Skeletal muscle satellite cell (primary cell): ENCODE data around the gene ACADVL. TPM values are rescaled to one million over a fixed set of nuclear protein-coding genes. Genes with fewer than 3 reads are reported as not detected.
"Not testable (repeated sequence)": the region's sequence is repeated elsewhere in the genome, so short reads cannot be mapped to it uniquely, and the experiment has no call there.

Experiments
- H3K27me3 ChIP-seq: 2 replicates; pipeline ENCODE4 v1.7.0; 2013; ENCODE audit warnings: low read length; ENCODE audit not compliant: control insufficient read depth, insufficient read depth
- H3K36me3 ChIP-seq: 2 replicates; pipeline ENCODE4 v1.7.0; 2013; ENCODE audit warnings: mild to moderate bottlenecking, control low read depth, low read length; ENCODE audit not compliant: insufficient read depth
- H3K4me1 ChIP-seq: 2 replicates; pipeline ENCODE4 v1.7.0; 2013; ENCODE audit warnings: low read length; ENCODE audit not compliant: control insufficient read depth, insufficient read depth
- H3K4me2 ChIP-seq: 2 replicates; pipeline ENCODE4 v1.7.0; 2013; ENCODE audit warnings: mild to moderate bottlenecking, low read length
- H3K4me3 ChIP-seq: 2 replicates; pipeline ENCODE4 v1.7.0; 2013; ENCODE audit warnings: low read length
- H3K9ac ChIP-seq: 2 replicates; pipeline ENCODE4 v1.7.0; 2013; ENCODE audit warnings: mild to moderate bottlenecking, low read depth, low read length, moderate library complexity
- H3K9me3 ChIP-seq: replicated peaks from 2 replicates; pipeline ENCODE4 v1.7.0; 2013; ENCODE audit warnings: mild to moderate bottlenecking, control low read depth, low read length
- total RNA-seq: library from RNA; depleted of rRNA; stranded (reverse); fragments of >200 nt; gene quantifications from 2 replicates; pipeline ENCODE4 v1.2.3, GENCODE V29; 2012; rRNA removed

Gene ACADVL
- 154 and 198 TPM in 2 replicates for total RNA-seq

DNA sequence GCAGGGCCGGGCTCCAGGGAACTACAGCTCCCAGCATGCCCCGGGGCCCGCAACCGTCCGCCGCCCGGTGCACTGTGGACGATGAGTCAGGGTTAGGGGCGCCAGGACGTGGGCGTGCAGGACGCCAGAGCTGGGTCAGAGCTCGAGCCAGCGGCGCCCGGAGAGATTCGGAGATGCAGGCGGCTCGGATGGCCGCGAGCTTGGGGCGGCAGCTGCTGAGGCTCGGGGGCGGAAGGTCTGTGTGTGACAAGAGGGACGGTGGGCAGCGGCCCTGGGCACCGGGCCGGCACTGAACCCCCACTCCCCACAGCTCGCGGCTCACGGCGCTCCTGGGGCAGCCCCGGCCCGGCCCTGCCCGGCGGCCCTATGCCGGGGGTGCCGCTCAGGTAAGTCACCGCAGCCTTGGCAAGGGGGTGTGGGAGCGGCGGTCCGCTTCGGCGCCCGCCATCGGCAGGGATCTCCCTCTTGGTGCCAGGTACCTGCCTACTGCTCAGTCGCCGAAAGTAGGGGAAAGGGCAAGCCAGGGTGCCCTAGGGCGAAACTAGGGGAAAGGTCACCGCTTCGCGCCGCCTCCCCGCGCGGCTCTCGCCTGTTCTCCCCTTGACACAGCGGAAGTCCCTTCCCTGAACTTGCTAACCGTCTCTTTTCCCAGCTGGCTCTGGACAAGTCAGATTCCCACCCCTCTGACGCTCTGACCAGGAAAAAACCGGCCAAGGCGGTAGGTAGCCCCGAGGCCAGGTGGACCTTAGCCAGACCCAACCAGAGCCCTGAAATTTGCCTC lies at the start of gene ACADVL, which contains the start of gene DLG4:
Gene ACADVL, plus strand, starts transcription at position 127 of the 781 bp plus-strand sequence. Its CDS starts 47 bp downstream, at position 174.
Gene DLG4, minus strand, starts transcription at position 25 of the 781 bp plus-strand sequence.
- Histone ChIP-seq H3K4me2 (peak within 1 kb of the TSS; percentile 90), H3K4me1 (peaks cover 49% of the 10 kb centered on the region), H3K9me3 (no peaks in the 10 kb centered on the region), H3K9ac (peak within 1 kb of the TSS; percentile 93), H3K36me3 (peaks cover 38% of the 10 kb centered on the region), H3K4me3 (peak within 1 kb of the TSS; percentile 95), H3K27me3 (no peaks in the 10 kb centered on the region)

DNA sequence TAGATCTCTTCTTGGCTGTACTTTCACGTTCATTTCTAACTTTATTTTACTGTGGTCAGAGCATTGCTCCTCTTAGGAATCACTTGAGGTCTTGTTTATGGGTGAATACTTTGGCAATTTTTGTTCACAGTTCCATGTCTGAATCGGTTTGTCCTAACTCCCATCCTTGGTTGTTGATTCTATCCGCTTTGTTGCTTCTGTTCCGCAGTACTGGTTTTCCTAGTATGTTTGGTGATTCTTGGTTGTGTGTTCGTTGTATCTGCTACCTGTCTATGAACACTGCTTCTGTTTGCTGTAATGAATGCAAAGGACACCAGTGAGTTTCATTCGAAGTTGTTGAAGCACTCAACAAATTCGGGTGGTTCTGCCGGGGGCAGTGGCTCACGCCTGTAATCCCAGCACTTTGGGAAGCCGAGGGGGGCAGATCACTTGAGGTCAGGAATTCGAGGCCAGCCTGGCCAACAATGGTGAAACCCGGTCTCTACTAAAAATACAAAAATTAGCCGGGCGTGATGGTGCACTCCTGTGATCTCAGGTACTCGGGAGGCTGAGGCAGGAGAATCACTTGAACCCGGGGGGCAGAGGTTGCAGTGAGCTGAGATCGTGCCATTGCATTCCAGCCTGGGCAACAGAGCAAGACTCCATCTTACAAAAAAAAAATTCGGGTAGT lies 47.1 kb upstream of the ACADVL start:
- peaks cover 15% of the 10 kb centered on the region for H3K4me1 ChIP-seq
- not testable (repeated sequence) for H3K27me3 ChIP-seq, H3K4me2 ChIP-seq, H3K9me3 ChIP-seq, H3K9ac ChIP-seq, H3K4me3 ChIP-seq, H3K36me3 ChIP-seq

GRCh38 chr17:7173687-7174602 lies 45.8 kb upstream of the ACADVL start:
- Histone ChIP-seq H3K4me2 (peak overlapping the region; percentile 35), H3K36me3 (no peaks in the 10 kb centered on the region), H3K27me3 (peaks cover 2% of the 10 kb centered on the region), H3K9me3 (peaks cover 3% of the 10 kb centered on the region), H3K4me1 (peaks cover 23% of the 10 kb centered on the region), H3K9ac (no peak overlapping the region), H3K4me3 (no peak overlapping the region)

- no peaks in the 10 kb centered on the region for H3K36me3 ChIP-seq
- H3K4me1 ChIP-seq: peaks cover 23% of the 10 kb centered on the region
- H3K9ac ChIP-seq: no peak overlapping the region
- H3K27me3 ChIP-seq: peaks cover 2% of the 10 kb centered on the region
- no peak overlapping the region for H3K4me3 ChIP-seq
- peak overlapping the region; percentile 35 for H3K4me2 ChIP-seq
- H3K9me3 ChIP-seq: peaks cover 3% of the 10 kb centered on the region
Observed at GRCh38 chr17:7174603-7175326, 45.0 kb upstream of the ACADVL start.

GRCh38 chr17:7175330-7175733 lies 44.4 kb upstream of the ACADVL start:
- Histone ChIP-seq H3K4me3 (no peak overlapping the region), H3K9ac (no peak overlapping the region), H3K4me1 (peaks cover 23% of the 10 kb centered on the region), H3K27me3 (peaks cover 2% of the 10 kb centered on the region), H3K9me3 (peaks cover under 1% of the 10 kb centered on the region), H3K36me3 (no peaks in the 10 kb centered on the region), H3K4me2 (no peak overlapping the region)

DNA sequence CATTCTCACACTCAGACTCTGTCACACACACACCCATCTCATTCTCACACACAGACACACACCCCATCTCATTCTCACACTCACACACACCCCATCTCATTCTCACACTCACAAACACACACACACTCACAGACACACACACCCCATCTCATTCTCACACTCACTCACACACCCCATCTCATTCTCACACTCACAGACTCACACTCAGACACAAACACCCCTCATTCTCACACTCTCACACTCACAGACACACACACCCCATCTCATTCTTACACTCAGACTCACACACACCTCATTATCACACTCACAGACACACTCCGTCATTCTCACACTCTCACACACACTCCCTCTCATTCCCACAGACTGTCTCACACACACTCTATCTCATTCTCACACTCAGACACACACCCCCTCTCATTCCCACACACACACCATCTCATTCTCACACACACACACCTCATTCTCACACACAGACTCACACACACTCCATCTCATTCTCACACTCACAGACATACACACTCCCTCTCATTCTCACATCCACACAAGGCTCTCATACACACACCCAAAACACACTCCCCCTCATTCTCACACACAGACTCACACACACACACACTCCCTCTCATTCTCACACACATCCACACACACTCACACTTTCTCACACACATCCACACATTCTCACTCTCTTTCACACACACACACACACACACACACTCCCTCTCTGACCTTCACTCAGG lies 43.5 kb upstream of the ACADVL start:
- H3K4me1 ChIP-seq: peaks cover 20% of the 10 kb centered on the region
- no peaks in the 10 kb centered on the region for H3K36me3 ChIP-seq
- no peak overlapping the region for H3K4me2 ChIP-seq
- H3K9ac ChIP-seq: no peak overlapping the region
- no peak overlapping the region for H3K4me3 ChIP-seq
- peaks cover 2% of the 10 kb centered on the region for H3K27me3 ChIP-seq
- no peaks in the 10 kb centered on the region for H3K9me3 ChIP-seq

DNA sequence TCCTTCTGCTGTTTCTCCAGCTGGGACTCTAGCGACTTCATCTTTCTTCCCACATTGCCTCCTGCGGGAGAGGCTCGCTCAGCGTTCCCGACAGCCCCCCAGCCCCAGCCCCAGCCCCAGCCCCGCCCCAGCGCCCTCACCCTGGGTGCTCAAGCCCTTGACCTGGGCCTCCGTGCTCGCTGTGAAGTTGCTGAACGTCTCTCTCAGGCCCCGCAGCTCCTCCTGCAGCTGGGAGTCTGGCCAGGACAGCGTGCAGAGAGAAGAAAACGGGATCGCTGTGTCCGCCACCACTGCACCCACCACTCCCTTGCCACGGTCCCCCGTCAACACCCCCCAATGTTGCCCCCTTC lies 42.9 kb upstream of the ACADVL start:
- H3K4me1 ChIP-seq: peaks cover 16% of the 10 kb centered on the region
- H3K36me3 ChIP-seq: no peaks in the 10 kb centered on the region
- H3K27me3 ChIP-seq: peaks cover 2% of the 10 kb centered on the region
- H3K9me3 ChIP-seq: no peaks in the 10 kb centered on the region
- peak overlapping the region; percentile 72 for H3K4me3 ChIP-seq
- H3K9ac ChIP-seq: no peak overlapping the region
- peak overlapping the region; percentile 97 for H3K4me2 ChIP-seq

DNA sequence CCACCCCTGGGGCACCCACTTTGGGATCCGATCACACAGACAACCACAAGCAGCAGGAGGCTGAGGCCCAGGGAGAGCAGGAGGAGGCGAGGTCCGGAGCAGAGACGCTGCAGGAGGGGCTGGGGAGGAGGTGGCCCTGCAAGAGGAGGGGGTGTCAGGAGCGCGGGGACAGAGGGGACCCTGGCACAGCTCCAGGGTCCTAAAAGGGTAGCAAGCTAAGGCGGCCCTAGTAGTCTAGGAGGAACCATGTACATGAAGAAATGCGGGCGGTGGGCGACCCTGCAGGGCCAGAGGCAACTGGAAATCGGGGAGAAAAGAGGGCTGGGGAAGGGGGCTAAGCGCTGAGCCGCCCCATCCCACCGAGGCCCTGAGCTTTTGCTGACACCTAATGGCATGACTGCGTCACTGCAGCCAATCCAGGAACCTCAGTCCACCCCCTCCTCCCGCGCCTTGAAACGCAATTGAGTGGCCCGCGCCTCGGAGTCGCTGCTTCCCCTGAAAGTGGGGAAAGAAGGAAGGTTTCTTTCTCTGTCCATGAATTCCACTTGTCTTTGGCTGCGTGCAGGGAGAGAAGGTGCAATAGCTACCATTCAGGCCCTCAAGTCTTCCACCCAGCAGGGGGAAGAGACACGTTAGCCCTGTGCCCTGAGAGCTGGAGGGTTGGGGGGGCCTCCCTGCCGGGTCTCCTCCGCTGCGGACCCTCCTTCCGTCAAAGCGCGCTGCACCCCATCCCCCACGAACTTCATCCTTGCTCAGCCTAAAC lies 42.4 kb upstream of the ACADVL start:
- Histone ChIP-seq H3K4me2 (peak overlapping the region; percentile 97), H3K4me3 (peak overlapping the region; percentile 72), H3K9ac (peak overlapping the region; percentile 57), H3K36me3 (no peaks in the 10 kb centered on the region), H3K9me3 (no peaks in the 10 kb centered on the region), H3K27me3 (peaks cover 2% of the 10 kb centered on the region), H3K4me1 (peaks cover 16% of the 10 kb centered on the region)

- H3K4me2 ChIP-seq: peak overlapping the region; percentile 97
- H3K36me3 ChIP-seq: no peaks in the 10 kb centered on the region
- H3K4me3 ChIP-seq: peak overlapping the region; percentile 72
- peaks cover 2% of the 10 kb centered on the region for H3K27me3 ChIP-seq
- H3K9ac ChIP-seq: peak overlapping the region; percentile 57
- H3K4me1 ChIP-seq: peaks cover 16% of the 10 kb centered on the region
- H3K9me3 ChIP-seq: no peaks in the 10 kb centered on the region
Observed at GRCh38 chr17:7177954-7178477, 41.7 kb upstream of the ACADVL start.

DNA sequence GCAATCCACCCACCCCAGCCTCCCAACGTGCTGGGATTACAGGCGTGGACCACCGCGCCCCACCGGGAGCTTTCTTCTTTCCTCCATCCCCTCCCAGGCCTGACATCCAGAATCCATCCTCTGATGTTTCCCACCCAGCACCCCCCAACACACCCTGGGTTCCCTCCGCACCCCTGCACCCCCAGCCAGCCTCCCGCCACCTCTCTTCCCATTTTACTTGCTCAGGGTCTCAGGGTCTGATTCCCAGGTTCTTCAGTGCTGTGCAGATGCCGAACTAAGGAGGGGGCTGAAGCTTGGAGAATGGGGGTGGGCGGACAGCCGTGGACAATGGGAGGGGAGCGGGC lies 40.8 kb upstream of the ACADVL start:
- H3K9ac ChIP-seq: no peak overlapping the region
- no peak overlapping the region for H3K4me3 ChIP-seq
- H3K27me3 ChIP-seq: peaks cover 2% of the 10 kb centered on the region
- H3K4me1 ChIP-seq: peaks cover 16% of the 10 kb centered on the region
- no peaks in the 10 kb centered on the region for H3K36me3 ChIP-seq
- no peaks in the 10 kb centered on the region for H3K9me3 ChIP-seq
- no peak overlapping the region for H3K4me2 ChIP-seq
